Common myeloid progenitor, CD34-positive (primary cell): ENCODE results near the gene SLC13A5.

Source experiments
- CTCF ChIA-PET: fragments of 350-600 bp; sonication (Branson Sonifier 250); formaldehyde crosslinking; loops from one replicate; lab custom pipeline; 2021; ENCODE audit warnings: antibody characterized with exemption; lab: Charles Lee
- POLR2A ChIA-PET: fragments of 350-600 bp; sonication (Branson Sonifier 250); formaldehyde crosslinking; loops from one replicate; lab custom pipeline; 2021; ENCODE audit warnings: antibody characterized with exemption; lab: Charles Lee
- DNase-seq, 3 donors: peaks; one replicate each; pipeline versions ENCODE4 v3.0.0 to v3.0.0-alpha.2; 2013
- H3K27ac ChIP-seq, 2 experiments: 1 replicate in 1 of 2; 2 replicates in 1 of 2; pipeline ENCODE4 v1.7.0; 2013; ENCODE audit warnings: inconsistent platforms in 2 of 2, low read length in 2 of 2, mild to moderate bottlenecking in 2 of 2, low read depth in 1 of 2, moderate library complexity in 1 of 2; ENCODE audit not compliant: severe bottlenecking in 2 of 2, insufficient read depth in 1 of 2, poor library complexity in 1 of 2
- H3K27me3 ChIP-seq, 5 experiments: replicated peaks in 2 of 5; 1 replicate in 3 of 5; 2 replicates in 2 of 5; pipeline versions ENCODE4 v1.6.1 to v1.7.0; 2013; ENCODE audit warnings: low read length in 4 of 5, mild to moderate bottlenecking in 2 of 5, moderate library complexity in 2 of 5, inconsistent platforms in 1 of 5; ENCODE audit not compliant: insufficient read depth in 5 of 5, control insufficient read depth in 4 of 5
- H3K36me3 ChIP-seq, 4 experiments: 1 replicate in 2 of 4; 2 replicates in 2 of 4; pipeline versions ENCODE4 v1.6.1 to v1.7.0; 2013; ENCODE audit warnings: low read length in 3 of 4, control low read depth in 1 of 4, mild to moderate bottlenecking in 1 of 4; ENCODE audit not compliant: control insufficient read depth in 4 of 4, insufficient read depth in 4 of 4
- H3K4me1 ChIP-seq, 4 experiments: 1 replicate in 3 of 4; 2 replicates in 1 of 4; pipeline versions ENCODE4 v1.6.1 to v1.7.1; 2013; ENCODE audit warnings: low read length in 3 of 4, mild to moderate bottlenecking in 3 of 4, control low read depth in 1 of 4, inconsistent platforms in 1 of 4, moderate library complexity in 1 of 4; ENCODE audit not compliant: control insufficient read depth in 4 of 4, insufficient read depth in 4 of 4; ENCODE audit errors: control extremely low read depth in 1 of 4
- H3K4me3 ChIP-seq, 7 experiments: 1 replicate in 4 of 7; 2 replicates in 3 of 7; pipeline versions ENCODE4 v1.5.1 to v1.7.0; 2013; ENCODE audit warnings: mild to moderate bottlenecking in 7 of 7, low read length in 6 of 7, moderate library complexity in 6 of 7, inconsistent platforms in 2 of 7, low read depth in 2 of 7, control low read depth in 1 of 7; ENCODE audit not compliant: insufficient read depth in 4 of 7, control insufficient read depth in 1 of 7; ENCODE audit errors: extremely low read depth in 1 of 7
- H3K9me3 ChIP-seq, 5 experiments: 1 replicate in 4 of 5; 2 replicates in 1 of 5; pipeline versions ENCODE4 v1.6.1 to v1.7.1; 2013; ENCODE audit warnings: low read length in 4 of 5, mild to moderate bottlenecking in 2 of 5, inconsistent platforms in 1 of 5, low read depth in 1 of 5, moderate library complexity in 1 of 5; ENCODE audit not compliant: control insufficient read depth in 4 of 5, insufficient read depth in 2 of 5; ENCODE audit errors: control extremely low read depth in 1 of 5
- WGBS: methylation state at CpG from one replicate; pipeline ENCODE4 v1.1.5; 2013; ENCODE audit not compliant: insufficient coverage; 5-methylcytosine and 5-hydroxymethylcytosine counted together

SLC13A5 gene

DNA sequence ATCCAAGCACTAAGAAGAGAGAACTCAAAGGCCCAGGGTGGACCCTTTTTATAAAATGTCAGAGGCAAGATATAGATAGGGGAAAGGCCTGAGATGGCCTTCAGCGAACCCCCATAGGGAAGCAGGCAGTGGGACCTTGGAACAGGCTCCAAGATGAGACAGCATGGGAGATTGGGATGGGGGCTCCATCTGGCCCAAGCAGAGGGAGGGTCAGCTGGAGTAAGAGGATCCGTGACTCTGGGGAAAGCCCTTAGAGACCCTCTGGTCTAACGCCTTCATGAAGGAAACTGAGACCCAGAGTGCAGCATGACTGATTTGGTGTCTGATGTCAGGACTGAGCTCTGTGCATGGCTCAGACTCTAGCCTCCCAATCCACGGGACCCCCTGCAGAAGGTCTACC, 30.8 kb downstream of the SLC13A5 start:
- CTCF ChIA-PET = interaction anchor here (0.9 to 1.8 kb wide), 2 partner anchors 31 to 70 kb away, joined by 3 to 5 read pairs; partner anchors contain the start of gene SLC13A5
- H3K27ac ChIP-seq = no peak overlapping the region
- peaks cover 0 to 7% (median 6%) of the 10 kb centered on the region in 4 experiments for H3K4me1 ChIP-seq
- DNase-seq = no peak
- WGBS = 98% methylated on average over 4 of the region's 4 CpGs
- H3K9me3 ChIP-seq = no peaks in the 10 kb centered on the region
- H3K36me3 ChIP-seq = no peaks in the 10 kb centered on the region
- no peak overlapping the region for H3K4me3 ChIP-seq
- H3K27me3 ChIP-seq = peaks cover 0 to 42% (median 31%) of the 10 kb centered on the region in 5 experiments
- POLR2A ChIA-PET = no interaction called here

DNA sequence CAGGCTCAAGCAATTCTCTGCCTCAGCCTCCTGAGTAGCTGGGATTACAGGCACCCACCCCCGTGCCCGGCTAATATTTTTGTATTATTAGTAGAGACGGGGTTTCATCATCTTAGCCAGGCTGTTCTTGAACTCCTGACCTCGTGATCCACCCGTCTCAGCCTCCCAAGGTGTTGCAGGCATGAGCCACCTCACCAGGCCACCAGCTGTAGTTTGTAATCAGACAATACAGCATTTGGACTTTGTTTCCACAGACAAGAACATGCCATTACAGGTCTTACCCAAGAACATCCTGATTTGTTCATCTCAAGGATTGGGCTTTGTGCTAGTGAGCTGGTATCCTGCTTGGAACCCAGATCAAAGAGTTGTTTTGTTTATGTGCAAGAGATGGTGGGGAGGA, 31.5 kb downstream of the SLC13A5 start:
- no peak overlapping the region for H3K27ac ChIP-seq
- DNase-seq = no peak
- H3K9me3 ChIP-seq = no peaks in the 10 kb centered on the region
- H3K27me3 ChIP-seq = peaks cover 0 to 49% (median 35%) of the 10 kb centered on the region in 5 experiments
- WGBS = 88% methylated on average over 4 of the region's 5 CpGs
- peaks cover 0 to 12% (median 11%) of the 10 kb centered on the region in 4 experiments for H3K4me1 ChIP-seq
- H3K4me3 ChIP-seq = no peak overlapping the region
- no peaks in the 10 kb centered on the region for H3K36me3 ChIP-seq
- POLR2A ChIA-PET = no interaction called here
- CTCF ChIA-PET = interaction anchor here (0.9 to 1.8 kb wide), 2 partner anchors 31 to 71 kb away, joined by 3 to 5 read pairs; partner anchors contain the start of gene SLC13A5

DNA sequence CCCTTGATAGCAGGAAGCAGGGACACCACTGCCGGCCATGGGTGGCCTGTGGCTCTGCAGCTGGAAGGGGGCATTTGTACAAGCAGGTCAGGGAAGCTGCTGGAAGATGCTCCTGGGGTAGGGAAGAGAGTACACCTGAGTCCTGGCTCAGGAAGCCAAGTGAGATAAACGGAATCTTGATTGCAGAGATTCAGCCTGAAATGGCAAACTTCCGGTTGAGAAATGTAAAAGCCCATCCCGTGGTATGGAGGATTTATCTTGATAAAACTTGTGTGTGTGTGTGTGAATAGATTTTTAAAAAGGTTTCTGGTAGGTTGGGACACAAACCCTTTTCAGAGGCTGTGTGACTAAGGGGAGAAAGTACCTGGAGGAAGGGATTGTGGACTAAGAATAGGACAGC, 32.0 kb downstream of the SLC13A5 start:
- 98% methylated on average over 4 of the region's 4 CpGs for WGBS
- Histone ChIP-seq H3K4me3 (no peak overlapping the region), H3K36me3 (no peaks in the 10 kb centered on the region), H3K4me1 (peaks cover 0 to 12% (median 11%) of the 10 kb centered on the region in 4 experiments), H3K27me3 (peaks cover 0 to 49% (median 32%) of the 10 kb centered on the region in 5 experiments), H3K27ac (no peak overlapping the region), H3K9me3 (no peaks in the 10 kb centered on the region)
- ChIA-PET POLR2A (no interaction called here), CTCF (no interaction called here)
- DNase-seq = no peak

DNA sequence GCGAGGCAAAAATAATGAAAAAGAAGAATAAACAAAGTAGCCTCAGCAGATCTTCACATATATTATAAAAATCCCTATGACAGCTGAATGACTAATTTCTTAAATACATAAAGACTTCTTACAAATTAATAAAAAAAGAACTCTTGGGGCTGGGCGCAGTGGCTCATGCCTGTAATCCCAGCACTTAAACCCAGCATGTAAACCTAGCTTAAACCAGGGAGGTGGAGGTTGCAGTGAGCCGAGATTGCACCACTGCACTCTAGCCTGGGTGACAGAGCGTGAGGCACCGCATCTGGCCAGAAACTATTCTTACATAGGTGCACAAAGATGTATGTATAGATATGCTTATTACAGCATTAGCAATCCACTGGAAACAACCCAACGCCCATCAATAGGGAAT, 33.9 kb downstream of the SLC13A5 start:
- no peak for DNase-seq
- CTCF ChIA-PET = interaction anchor here (4.4 kb wide), 1 partner anchor 12 kb away, joined by 19 read pairs; no protein-coding TSS in a partner anchor
- H3K36me3 ChIP-seq = no peaks in the 10 kb centered on the region
- POLR2A ChIA-PET = no interaction called here
- H3K4me1 ChIP-seq = peaks cover 0 to 12% (median 11%) of the 10 kb centered on the region in 4 experiments
- peaks cover 0 to 56% (median 36%) of the 10 kb centered on the region in 5 experiments for H3K27me3 ChIP-seq
- H3K4me3 ChIP-seq = no peak overlapping the region
- no CpG with 5 or more reads among the region's 6 CpGs for WGBS
- no peaks in the 10 kb centered on the region for H3K9me3 ChIP-seq
- no peak overlapping the region for H3K27ac ChIP-seq

DNA sequence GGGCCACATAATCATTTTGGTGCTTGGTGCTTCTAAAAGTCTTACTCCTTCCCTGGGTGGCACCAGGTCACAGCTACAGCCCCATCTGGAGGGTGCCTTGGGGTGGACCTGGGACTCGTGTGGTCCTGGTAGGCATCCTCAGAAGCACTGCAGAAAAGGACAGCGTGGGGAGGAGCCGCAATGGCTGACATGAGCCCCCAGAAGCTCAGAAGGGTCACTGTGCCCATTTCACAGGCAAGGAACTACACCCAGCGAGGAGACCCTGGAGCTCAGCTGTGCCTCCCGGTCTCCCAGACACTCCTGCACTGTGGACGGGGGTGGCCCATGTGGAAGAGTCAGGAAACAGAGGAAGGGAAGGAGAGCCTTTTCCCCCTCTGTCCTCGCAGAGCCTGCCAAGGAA, 35.2 kb downstream of the SLC13A5 start:
- no peak for DNase-seq
- ChIA-PET POLR2A (interaction anchor here (0.5 to 1.2 kb wide), 3 partner anchors 10 to 1839 kb away, joined by 4 read pairs; no protein-coding TSS in a partner anchor), CTCF (interaction anchor here (0.8 to 4.4 kb wide), 5 partner anchors 11 to 233 kb away, joined by 3 to 19 read pairs (median 7); no protein-coding TSS in a partner anchor)

DNA sequence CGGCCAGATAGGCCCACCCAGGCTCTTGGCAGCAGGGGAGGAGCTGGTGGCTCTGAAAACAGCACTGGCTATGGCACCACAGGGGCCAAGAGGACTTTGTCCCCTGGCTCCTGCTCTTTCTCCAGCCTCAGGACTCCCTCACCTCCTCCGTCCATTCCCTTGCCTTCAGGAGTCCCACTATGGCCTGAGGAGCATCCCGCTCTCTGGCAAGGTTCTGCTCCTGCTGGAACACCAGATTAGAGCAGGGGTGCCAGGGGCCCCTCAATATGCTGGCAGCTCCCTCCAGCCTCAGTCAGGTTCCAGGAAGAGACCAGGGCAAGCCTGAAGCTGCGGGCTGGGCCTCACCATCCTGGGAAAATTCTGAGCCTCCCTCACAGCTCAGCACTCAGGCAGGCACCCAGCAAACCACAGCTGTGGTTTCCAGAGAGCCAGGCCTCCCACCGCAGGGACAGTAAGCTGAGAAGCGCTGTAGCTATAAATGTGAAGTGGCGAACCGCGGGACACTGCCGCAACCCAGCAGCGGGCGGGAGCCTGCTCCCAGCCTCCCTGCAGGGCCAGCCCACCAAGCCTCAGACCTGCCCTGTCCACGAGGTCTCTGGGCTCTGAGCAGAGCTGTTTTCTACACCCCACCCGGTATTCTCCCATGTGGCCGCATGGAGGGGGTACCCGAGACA, 35.9 kb downstream of the SLC13A5 start:
- Histone ChIP-seq H3K27me3 (peaks cover 0 to 56% (median 29%) of the 10 kb centered on the region in 5 experiments), H3K9me3 (no peaks in the 10 kb centered on the region), H3K4me1 (peaks cover 0 to 12% (median 11%) of the 10 kb centered on the region in 4 experiments), H3K36me3 (no peaks in the 10 kb centered on the region), H3K4me3 (no peak overlapping the region), H3K27ac (no peak overlapping the region)
- 27% methylated on average over 16 of the region's 16 CpGs for WGBS
- ChIA-PET CTCF (interaction anchor here (0.8 to 4.4 kb wide), 5 partner anchors 10 to 234 kb away, joined by 3 to 19 read pairs (median 7); no protein-coding TSS in a partner anchor), POLR2A (interaction anchor here (0.5 to 1.2 kb wide), 3 partner anchors 9 to 1838 kb away, joined by 4 read pairs; no protein-coding TSS in a partner anchor)
- DNase-seq = peak; percentile 45 to 78 (median 76)

More for the DNA sequence above, 35.2 kb downstream of the SLC13A5 start:
- Histone ChIP-seq H3K4me3 (no peak overlapping the region), H3K4me1 (peaks cover 0 to 12% (median 11%) of the 10 kb centered on the region in 4 experiments), H3K27me3 (peaks cover 0 to 56% (median 36%) of the 10 kb centered on the region in 5 experiments), H3K27ac (no peak overlapping the region), H3K9me3 (no peaks in the 10 kb centered on the region), H3K36me3 (no peaks in the 10 kb centered on the region)
- WGBS = 93% methylated on average over 4 of the region's 7 CpGs

DNA sequence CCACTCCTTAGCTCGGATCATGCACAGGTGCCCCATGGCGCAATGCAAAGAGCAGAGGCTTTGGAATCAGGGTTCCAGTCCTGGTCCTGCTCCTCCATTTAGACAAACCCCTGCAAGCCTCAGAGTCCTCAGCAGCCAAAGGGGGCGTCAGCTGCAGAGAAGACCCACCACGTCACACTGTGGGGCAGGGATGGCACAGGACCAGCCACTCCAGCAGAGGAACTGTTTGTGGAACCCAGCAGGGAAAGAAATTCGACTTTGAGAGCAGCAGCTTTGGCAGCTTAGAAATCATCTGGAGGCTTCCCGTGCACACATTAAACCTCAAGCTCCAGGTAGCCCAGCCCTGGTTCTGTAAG, 36.4 kb downstream of the SLC13A5 start:
- ChIA-PET CTCF (interaction anchor here (1.4 to 4.4 kb wide), 4 partner anchors 10 to 234 kb away, joined by 3 to 19 read pairs (median 10); no protein-coding TSS in a partner anchor), POLR2A (interaction anchor here (1.2 kb wide), 1 partner anchor 9 kb away, joined by 4 read pairs; no protein-coding TSS in a partner anchor)
- Histone ChIP-seq H3K9me3 (no peaks in the 10 kb centered on the region), H3K36me3 (no peaks in the 10 kb centered on the region), H3K4me3 (no peak overlapping the region), H3K27ac (no peak overlapping the region), H3K27me3 (peaks cover 0 to 53% (median 26%) of the 10 kb centered on the region in 5 experiments), H3K4me1 (peaks cover 0 to 12% (median 11%) of the 10 kb centered on the region in 4 experiments)
- 87% methylated on average over 5 of the region's 6 CpGs for WGBS
- DNase-seq = no peak
